ENCODE results near the gene MMS19.

Gene MMS19

GRCh38 chr10:97416565-97416964, 81.7 kb downstream of the MMS19 start:
- DNase-seq (ENCODE audit: low spot score), result no peak

DNA sequence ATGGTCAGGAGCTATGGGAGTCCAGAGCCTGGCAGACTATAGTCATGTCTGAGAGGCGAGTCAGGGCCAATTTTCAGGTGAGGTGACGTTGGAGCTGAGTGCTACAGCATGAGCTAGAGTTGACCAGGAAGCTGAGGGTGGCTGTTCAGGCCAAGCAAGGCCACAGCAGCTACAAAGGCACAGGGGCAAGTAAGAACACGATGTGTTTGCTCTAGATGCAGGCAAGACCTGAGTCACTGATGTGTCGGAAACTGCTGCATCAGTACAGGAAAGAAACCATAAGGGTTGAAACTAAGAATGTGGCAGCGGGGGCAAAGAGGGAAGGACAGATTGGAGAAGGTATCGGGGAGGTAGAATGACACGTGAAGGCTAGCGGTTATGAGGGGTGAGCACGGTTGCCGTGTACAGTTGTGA, 85.3 kb downstream of the MMS19 start:
- no peak for DNase-seq (ENCODE audit: low spot score)

DNA sequence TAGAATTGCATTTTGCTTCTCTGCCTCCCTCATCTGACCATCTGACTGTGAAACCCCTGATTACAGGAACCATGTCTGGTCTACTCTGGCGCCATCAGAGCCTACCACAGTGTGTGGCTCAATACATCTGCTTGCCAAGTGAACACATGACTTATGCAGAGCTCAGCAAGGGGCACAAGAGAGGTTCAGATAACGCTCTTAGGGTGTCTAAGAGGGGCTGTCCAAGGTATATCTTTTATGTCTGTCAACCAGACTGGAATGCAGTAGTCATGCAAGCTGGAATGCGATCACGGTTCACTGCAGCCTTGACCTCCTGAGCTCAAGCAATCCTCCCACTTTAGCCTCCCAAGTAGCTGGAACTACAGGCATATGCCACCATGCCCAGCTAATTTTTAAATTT, 86.8 kb downstream of the MMS19 start:
- no peak for DNase-seq (ENCODE audit: low spot score)

- no peak for DNase-seq (ENCODE audit: low spot score)
These were observed 89.7 kb downstream of the MMS19 start for GRCh38 chr10:97408496-97408992.
